CD4-positive, alpha-beta T cell treated with Interleukin-21 for 1 hour (primary cell): ENCODE data around the gene MET.
"Not testable (repeated sequence)": the region's sequence is repeated elsewhere in the genome, so short reads cannot be mapped to it uniquely, and the experiment has no call there.

Source experiments
- DNase-seq: peaks from one replicate; pipeline ENCODE4 v3.0.0-alpha.2; 2020

Gene MET

GRCh38 chr7:116728413-116728812, 56.4 kb downstream of the MET start:
- no peak for DNase-seq

GRCh38 chr7:116730097-116731022, 58.4 kb downstream of the MET start:
- no peak for DNase-seq

- DNase-seq, result no peak
Measured at GRCh38 chr7:116731023-116731395, 59.0 kb downstream of the MET start.

- DNase-seq, result no peak
Measured at GRCh38 chr7:116731445-116732335, 59.7 kb downstream of the MET start.

- no peak for DNase-seq
Measured at GRCh38 chr7:116732788-116733694, 61.0 kb downstream of the MET start.

- DNase-seq, result no peak
Measured at GRCh38 chr7:116733924-116734580, 62.1 kb downstream of the MET start.

GRCh38 chr7:116734710-116735109, 62.7 kb downstream of the MET start:
- no peak for DNase-seq

- DNase-seq, result no peak
Measured at GRCh38 chr7:116736927-116737715, 65.1 kb downstream of the MET start.

- DNase-seq, result no peak
Measured at GRCh38 chr7:116738378-116738777, 66.4 kb downstream of the MET start.

GRCh38 chr7:116739307-116739706, 67.3 kb downstream of the MET start:
- no peak for DNase-seq

GRCh38 chr7:116740231-116740630, 68.2 kb downstream of the MET start:
- DNase-seq, result no peak

GRCh38 chr7:116740755-116741462, 68.9 kb downstream of the MET start:
- DNase-seq, result no peak

- DNase-seq, result no peak
Measured at GRCh38 chr7:116741625-116742316, 69.8 kb downstream of the MET start.

GRCh38 chr7:116742641-116743040, 70.6 kb downstream of the MET start:
- no peak for DNase-seq

- DNase-seq, result not testable (repeated sequence)
Measured at GRCh38 chr7:116743835-116744234, 71.8 kb downstream of the MET start.

- DNase-seq, result not testable (repeated sequence)
Measured at GRCh38 chr7:116746388-116746787, 74.4 kb downstream of the MET start.

GRCh38 chr7:116751070-116751469, 79.1 kb downstream of the MET start:
- not testable (repeated sequence) for DNase-seq

- no peak for DNase-seq
Measured at GRCh38 chr7:116752305-116753074, 80.5 kb downstream of the MET start.

- DNase-seq, result no peak
Measured at GRCh38 chr7:116753130-116753529, 81.1 kb downstream of the MET start.
